SK-N-SH (cell line): ENCODE data around the gene ALOX5AP. TPM values are rescaled to one million over a fixed set of nuclear protein-coding genes. Genes with fewer than 3 reads are reported as not detected.
A peak's percentile ranks its signal among the peaks of the same experiment; 100 is the strongest.

Experiments used
- CTCF ChIA-PET: fragments of 300-600, 350-600 bp; formaldehyde crosslinking; extraction: SDS; loops from one replicate; lab custom pipeline; 2021; lab: Yijun Ruan, JAX
- POLR2A ChIA-PET: fragments of 350-600 bp; sonication (Branson Sonifier 250); formaldehyde crosslinking; extraction: SDS; loops from one replicate; lab custom pipeline; 2020; ENCODE audit warnings: antibody characterized with exemption, inconsistent platforms; lab: Yijun Ruan, JAX
- DNase-seq: peaks from one replicate; pipeline ENCODE4 v3.0.0; 2012
- H2AFZ ChIP-seq: fragments of 200-600 bp; sonication (generic); 2 replicates; pipeline ENCODE4 v1.8.1; 2016; ENCODE audit warnings: antibody characterized with exemption, mild to moderate bottlenecking, low read depth
- H3F3A ChIP-seq: fragments of 200-600 bp; sonication (generic); replicated peaks from 2 replicates; pipeline ENCODE3; 2016; ENCODE audit warnings: antibody characterized with exemption, mild to moderate bottlenecking; ENCODE audit not compliant: insufficient read depth
- H3K27ac ChIP-seq, 2 experiments: fragments of 200-500 bp in 1 of 2; fragments of 200-600 bp in 1 of 2; sonication (Bioruptor generic) in 1 of 2; sonication (generic), shearing (Covaris generic) in 1 of 2; 2 replicates each; pipeline versions ENCODE4 v1.5.1 to v1.6.1; 2014 to 2016; ENCODE audit warnings: low read depth in 2 of 2, inconsistent platforms in 1 of 2, low read length in 1 of 2, mild to moderate bottlenecking in 1 of 2, mixed read lengths in 1 of 2
- H3K27me3 ChIP-seq: fragments of 200-600 bp; sonication (generic), shearing (Covaris generic); 2 replicates; pipeline ENCODE4 v1.6.1; 2016; ENCODE audit warnings: mixed run types; ENCODE audit not compliant: insufficient read depth
- H3K36me3 ChIP-seq, 2 experiments: fragments of 200-500 bp in 1 of 2; fragments of 200-600 bp in 1 of 2; sonication (Bioruptor generic) in 1 of 2; sonication (generic) in 1 of 2; replicated peaks in 1 of 2; 2 replicates each; pipeline versions ENCODE3 to v1.5.1; 2014 to 2016; ENCODE audit warnings: low read length in 1 of 2, mild to moderate bottlenecking in 1 of 2; ENCODE audit not compliant: insufficient read depth in 2 of 2, control insufficient read depth in 1 of 2
- H3K4me1 ChIP-seq, 2 experiments: fragments of 200-500 bp in 1 of 2; fragments of 200-600 bp in 1 of 2; sonication (Bioruptor generic) in 1 of 2; sonication (generic), shearing (Covaris generic) in 1 of 2; 2 replicates each; pipeline versions ENCODE4 v1.5.1 to v1.6.1; 2014 to 2016; ENCODE audit warnings: low read depth in 1 of 2, low read length in 1 of 2, mixed run types in 1 of 2; ENCODE audit not compliant: insufficient read depth in 2 of 2, control insufficient read depth in 1 of 2
- H3K4me2 ChIP-seq: fragments of 200-600 bp; sonication (generic), shearing (Covaris generic); 2 replicates; pipeline ENCODE4 v1.6.1; 2017; ENCODE audit warnings: mixed run types
- H3K4me3 ChIP-seq, 2 experiments: fragments of 200-500 bp in 1 of 2; fragments of 200-600 bp in 1 of 2; sonication (Bioruptor generic) in 1 of 2; sonication (generic), shearing (Covaris generic) in 1 of 2; 2 replicates each; pipeline versions ENCODE4 v1.5.1 to v1.8.1; 2014 to 2016; ENCODE audit warnings: low read depth in 2 of 2, inconsistent platforms in 1 of 2, low read length in 1 of 2, mild to moderate bottlenecking in 1 of 2, mixed read lengths in 1 of 2, moderate library complexity in 1 of 2
- H3K79me2 ChIP-seq: fragments of 200-600 bp; sonication (generic); 2 replicates; pipeline ENCODE4 v1.8.1; 2017; ENCODE audit warnings: mild to moderate bottlenecking; ENCODE audit not compliant: insufficient read depth
- H3K9ac ChIP-seq: fragments of 200-600 bp; sonication (generic); 2 replicates; pipeline ENCODE4 v1.6.1; 2017; ENCODE audit warnings: mixed run types
- H3K9me2 ChIP-seq: fragments of 200-600 bp; sonication (generic); 2 replicates; pipeline ENCODE4 v1.6.1; 2017; ENCODE audit warnings: mixed run types
- H3K9me3 ChIP-seq: fragments of 200-600 bp; sonication (generic); 2 replicates; pipeline ENCODE4 v1.6.1; 2017; ENCODE audit warnings: mixed run types, mild to moderate bottlenecking, moderate library complexity
- H4K20me1 ChIP-seq: fragments of 200-600 bp; sonication (generic); 2 replicates; pipeline ENCODE4 v1.6.1; 2017; ENCODE audit warnings: mild to moderate bottlenecking, mixed run types; ENCODE audit not compliant: insufficient read depth
- EP300 ChIP-seq, 2 experiments: IDR thresholded peaks; 2 replicates each; pipeline versions ENCODE4 v1.4.0 to v1.6.1; 2012; ENCODE audit warnings: borderline replicate concordance in 1 of 2, low read depth in 1 of 2, low read length in 1 of 2
- FOSL2 ChIP-seq: IDR thresholded peaks from 2 replicates; pipeline ENCODE4 v1.4.0; 2012; ENCODE audit warnings: low read depth, mild to moderate bottlenecking, moderate library complexity, borderline replicate concordance
- FOXM1 ChIP-seq: IDR thresholded peaks from 2 replicates; pipeline ENCODE4 v1.4.0; 2012; ENCODE audit warnings: low read depth, mild to moderate bottlenecking
- GABPA ChIP-seq: IDR thresholded peaks from 2 replicates; pipeline ENCODE4 v1.4.0; 2012; ENCODE audit warnings: low read depth, mild to moderate bottlenecking
- GATA2 ChIP-seq: sonication (generic); formaldehyde crosslinking; IDR thresholded peaks from 2 replicates; pipeline ENCODE4 v1.5.0; 2020; ENCODE audit warnings: mild to moderate bottlenecking, missing genetic modification reagents
- JUND ChIP-seq: IDR thresholded peaks from 2 replicates; pipeline ENCODE4 v1.4.0; 2012
- MEF2A ChIP-seq: IDR thresholded peaks from 2 replicates; pipeline ENCODE4 v1.4.0; 2012; ENCODE audit warnings: low read depth, borderline replicate concordance
- MXI1 ChIP-seq: IDR thresholded peaks from 2 replicates; pipeline ENCODE4 v1.6.1; 2012; ENCODE audit warnings: mild to moderate bottlenecking, low read depth, low read length, improper control_type of control experiment
- RAD21 ChIP-seq: IDR thresholded peaks from 2 replicates; pipeline ENCODE4 v1.6.1; 2012; ENCODE audit warnings: mild to moderate bottlenecking, low read length
- RCOR1 ChIP-seq: fragments of 150-350 bp; IDR thresholded peaks from 2 replicates; pipeline ENCODE4 v1.6.1; 2017; ENCODE audit warnings: antibody characterized with exemption, low read length
- REST ChIP-seq: IDR thresholded peaks from 2 replicates; pipeline ENCODE4 v1.6.1; 2012; ENCODE audit warnings: mild to moderate bottlenecking, low read depth, low read length, moderate library complexity
- RXRA ChIP-seq: IDR thresholded peaks from 2 replicates; pipeline ENCODE4 v1.4.0; 2012; ENCODE audit warnings: low read depth, mild to moderate bottlenecking, borderline replicate concordance
- SIN3A ChIP-seq: IDR thresholded peaks from 2 replicates; pipeline ENCODE4 v1.6.1; 2012; ENCODE audit warnings: low read depth, mild to moderate bottlenecking, low read length, moderate library complexity, borderline replicate concordance
- SMC3 ChIP-seq: IDR thresholded peaks from 2 replicates; pipeline ENCODE4 v1.6.1; 2012; ENCODE audit warnings: low read depth, low read length, improper control_type of control experiment
- TCF12 ChIP-seq: IDR thresholded peaks from 2 replicates; pipeline ENCODE4 v1.4.0; 2012
- TEAD4 ChIP-seq: IDR thresholded peaks from 2 replicates; pipeline ENCODE4 v1.4.0; 2012; ENCODE audit warnings: mild to moderate bottlenecking, borderline replicate concordance; ENCODE audit not compliant: insufficient read depth
- USF1 ChIP-seq: IDR thresholded peaks from 2 replicates; pipeline ENCODE4 v1.4.0; 2012; ENCODE audit warnings: low read depth, borderline replicate concordance
- YY1 ChIP-seq: IDR thresholded peaks from 2 replicates; pipeline ENCODE4 v1.4.0; 2012; ENCODE audit warnings: low read depth, mild to moderate bottlenecking
- ZBTB33 ChIP-seq: IDR thresholded peaks from 2 replicates; pipeline ENCODE4 v1.4.0; 2012; ENCODE audit warnings: low read depth, borderline replicate concordance
- WGBS: methylation state at CpG from one replicate; pipeline ENCODE4 v1.1.6; 2017; ENCODE audit warnings: low lambda C conversion rate; 5-methylcytosine and 5-hydroxymethylcytosine counted together
- polyA plus RNA-seq, 3 experiments: library from polyadenylated mRNA; depleted of rRNA; stranded (reverse); fragments of >200 nt; gene quantifications; 2 replicates each; pipeline ENCODE4 v1.2.3, GENCODE V29; 2012
- TF ChIP-seq, protein P1 (sequence below): IDR thresholded peaks from 2 replicates; pipeline ENCODE4; 2012
- TF ChIP-seq, protein P2 (sequence below): IDR thresholded peaks from 2 replicates; pipeline ENCODE4 v1.4.0; 2012; ENCODE audit warnings: low read depth
- TF ChIP-seq, protein P3 (sequence below): fragments of 150-350 bp; IDR thresholded peaks from 2 replicates; pipeline ENCODE4 v1.6.1; 2017; ENCODE audit warnings: antibody characterized with exemption, low read length, low read depth, borderline replicate concordance

The ALOX5AP gene
- polyA plus RNA-seq, 1 of the 3 experiments (the other 2 are of a cell fraction): 1.3 TPM

- Histone ChIP-seq H3F3A (peaks cover 3% of the 10 kb centered on the region), H4K20me1 (no peaks in the 10 kb centered on the region), H3K36me3 (no peaks in the 10 kb centered on the region), H3K27me3 (no peaks in the 10 kb centered on the region), H3K27ac (peak overlapping the region; percentile 70 to 93; a peak in 3 of 4 replicates), H3K9ac (no peak overlapping the region), H3K79me2 (no peaks in the 10 kb centered on the region), H3K4me2 (peak overlapping the region; percentile 48; the same call in 1 of the 2 replicates), H2AFZ (peak overlapping the region; percentile 57; the same call in 1 of the 2 replicates), H3K4me3 (no peak overlapping the region), H3K4me1 (peaks cover 28 to 34% of the 10 kb centered on the region in 2 experiments), H3K9me3 (no peaks in the 10 kb centered on the region), H3K9me2 (no peaks in the 10 kb centered on the region)
- peak; percentile 82 for DNase-seq
- 41% methylated on average over 4 of the region's 11 CpGs for WGBS
- CTCF ChIA-PET: interaction anchor here (0.5 to 3.7 kb wide), 12 partner anchors 11 to 676 kb away, joined by 3 to 19 read pairs (median 4); no protein-coding TSS in a partner anchor
- POLR2A ChIA-PET: interaction anchor here (0.6 to 2.5 kb wide), 6 partner anchors 13 to 326 kb away, joined by 3 to 13 read pairs (median 5); partner anchors contain the start of genes HMGB1 and USPL1
- TF ChIP-seq EP300 (IDR thresholded peaks at IDR 0.05; ENCODE audit: borderline replicate concordance in 1 of 2, low read depth in 1 of 2, low read length in 1 of 2) (peak; percentile 74 to 80; a peak in 2 of 4 replicates), SIN3A (0 out of 2 replicates have a peak, but pooled peaks have one; percentile 18), REST (0 out of 2 replicates have a peak, but pooled peaks have one; percentile 37), RAD21 (peak; percentile 21; the same call in 1 of the 2 replicates), GABPA (0 out of 2 replicates have a peak, but pooled peaks have one; percentile 42), FOXM1 (peak; percentile 70; the same call in 1 of the 2 replicates), YY1 (no peak), JUND (peak; percentile 36; the same call in 1 of the 2 replicates), GATA2 (peak; percentile 59), TEAD4 (peak; percentile 89), FOSL2 (peak; percentile 7; the same call in 1 of the 2 replicates), SMC3 (no peak; the same call in 1 of the 2 replicates), TCF12 (peak; percentile 100), USF1 (0 out of 2 replicates have a peak, but pooled peaks have one; percentile 12), RXRA (peak; percentile 62; the same call in 1 of the 2 replicates), ZBTB33 (no peak; the same call in 1 of the 2 replicates), MEF2A (no peak), RCOR1 (peak; percentile 95), MXI1 (no peak)
- TF ChIP-seq, protein P1, sequence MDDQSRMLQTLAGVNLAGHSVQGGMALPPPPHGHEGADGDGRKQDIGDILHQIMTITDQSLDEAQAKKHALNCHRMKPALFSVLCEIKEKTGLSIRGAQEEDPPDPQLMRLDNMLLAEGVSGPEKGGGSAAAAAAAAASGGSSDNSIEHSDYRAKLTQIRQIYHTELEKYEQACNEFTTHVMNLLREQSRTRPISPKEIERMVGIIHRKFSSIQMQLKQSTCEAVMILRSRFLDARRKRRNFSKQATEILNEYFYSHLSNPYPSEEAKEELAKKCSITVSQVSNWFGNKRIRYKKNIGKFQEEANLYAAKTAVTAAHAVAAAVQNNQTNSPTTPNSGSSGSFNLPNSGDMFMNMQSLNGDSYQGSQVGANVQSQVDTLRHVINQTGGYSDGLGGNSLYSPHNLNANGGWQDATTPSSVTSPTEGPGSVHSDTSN: peak; percentile 93
- TF ChIP-seq, protein P2, sequence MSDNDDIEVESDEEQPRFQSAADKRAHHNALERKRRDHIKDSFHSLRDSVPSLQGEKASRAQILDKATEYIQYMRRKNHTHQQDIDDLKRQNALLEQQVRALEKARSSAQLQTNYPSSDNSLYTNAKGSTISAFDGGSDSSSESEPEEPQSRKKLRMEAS: peak; percentile 62; the same call in 1 of the 2 replicates
- TF ChIP-seq, protein P3, sequence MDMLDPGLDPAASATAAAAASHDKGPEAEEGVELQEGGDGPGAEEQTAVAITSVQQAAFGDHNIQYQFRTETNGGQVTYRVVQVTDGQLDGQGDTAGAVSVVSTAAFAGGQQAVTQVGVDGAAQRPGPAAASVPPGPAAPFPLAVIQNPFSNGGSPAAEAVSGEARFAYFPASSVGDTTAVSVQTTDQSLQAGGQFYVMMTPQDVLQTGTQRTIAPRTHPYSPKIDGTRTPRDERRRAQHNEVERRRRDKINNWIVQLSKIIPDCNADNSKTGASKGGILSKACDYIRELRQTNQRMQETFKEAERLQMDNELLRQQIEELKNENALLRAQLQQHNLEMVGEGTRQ: no peak
Observed at GRCh38 chr13:30791354-30792001, 56.1 kb downstream of the ALOX5AP start.
